GM23338 (cell line): ENCODE results near the gene MAP4K4. TPM values are rescaled to one million over a fixed set of nuclear protein-coding genes. Genes with fewer than 3 reads are reported as not detected.
A peak's percentile ranks its signal among the peaks of the same experiment; 100 is the strongest.

Experiments
- ATAC-seq: fragments of 200-7000 bp; cut with Tn5 transposase; 3 replicates; pipeline ENCODE4 v1.9.1; 2020
- DNase-seq: peaks from one replicate; pipeline ENCODE4 v3.0.0-alpha.2; 2015; ENCODE audit warnings: low spot score
- H2AFZ ChIP-seq: fragments of 200-600 bp; sonication (generic); 2 replicates; pipeline ENCODE4 v1.8.0; 2016; ENCODE audit warnings: antibody characterized with exemption, mild to moderate bottlenecking, moderate library complexity
- H3F3A ChIP-seq: fragments of 200-600 bp; sonication (generic); replicated peaks from 2 replicates; pipeline ENCODE4 v1.8.0; 2017; ENCODE audit warnings: antibody characterized with exemption, mixed run types, low read depth
- H3K27ac ChIP-seq: fragments of 200-600 bp; sonication (generic); 2 replicates; pipeline ENCODE4 v1.6.1; 2016; ENCODE audit warnings: low read depth
- H3K27me3 ChIP-seq: fragments of 200-600 bp; sonication (generic); 2 replicates; pipeline ENCODE4 v1.8.0; 2016; ENCODE audit warnings: mild to moderate bottlenecking, mixed run types, moderate library complexity; ENCODE audit not compliant: insufficient read depth
- H3K36me3 ChIP-seq: fragments of 200-600 bp; sonication (generic); 2 replicates; pipeline ENCODE4 v1.8.0; 2016; ENCODE audit warnings: mild to moderate bottlenecking; ENCODE audit not compliant: insufficient read depth
- H3K4me1 ChIP-seq: fragments of 200-600 bp; sonication (generic); 2 replicates; pipeline ENCODE4 v1.8.0; 2016; ENCODE audit warnings: mild to moderate bottlenecking, moderate library complexity; ENCODE audit not compliant: insufficient read depth
- H3K4me2 ChIP-seq: fragments of 200-600 bp; sonication (generic); 2 replicates; pipeline ENCODE4 v1.7.1; 2017; ENCODE audit warnings: mixed run types
- H3K4me3 ChIP-seq: fragments of 200-600 bp; sonication (generic); 2 replicates; pipeline ENCODE4 v1.6.1; 2016; ENCODE audit warnings: mixed run types
- H3K79me2 ChIP-seq: fragments of 200-600 bp; sonication (generic); replicated peaks from 2 replicates; pipeline ENCODE4 v1.8.0; 2017; ENCODE audit warnings: mild to moderate bottlenecking; ENCODE audit not compliant: insufficient read depth
- H3K9me2 ChIP-seq: fragments of 200-600 bp; sonication (generic); 2 replicates; pipeline ENCODE4 v1.8.0; 2017; ENCODE audit not compliant: insufficient read depth
- H4K20me1 ChIP-seq: fragments of 200-600 bp; sonication (generic); replicated peaks from 2 replicates; pipeline ENCODE4 v1.8.0; 2017; ENCODE audit warnings: mild to moderate bottlenecking; ENCODE audit not compliant: insufficient read depth
- H3K27ac Mint-ChIP-seq: 2 replicates; pipeline ENCODE4 v1.8.0; 2020; ENCODE audit warnings: inconsistent platforms, mild to moderate bottlenecking, moderate library complexity, mixed read lengths
- H3K27me3 Mint-ChIP-seq: 3 replicates; pipeline ENCODE4 v1.8.0; 2022; ENCODE audit warnings: low read depth, mild to moderate bottlenecking, moderate library complexity, mixed read lengths, inconsistent platforms; ENCODE audit not compliant: insufficient read depth, poor library complexity
- H3K36me3 Mint-ChIP-seq: 3 replicates; pipeline ENCODE4 v1.8.0; 2021; ENCODE audit warnings: low read depth, mild to moderate bottlenecking, inconsistent platforms, moderate library complexity, mixed read lengths
- H3K4me1 Mint-ChIP-seq: 3 replicates; pipeline ENCODE4 v1.8.0; 2020; ENCODE audit warnings: mild to moderate bottlenecking, inconsistent platforms, mixed read lengths
- H3K4me3 Mint-ChIP-seq: 3 replicates; pipeline ENCODE4 v1.8.0; 2021; ENCODE audit warnings: moderate library complexity, mild to moderate bottlenecking, inconsistent platforms, mixed read lengths
- H3K9me3 Mint-ChIP-seq: 3 replicates; pipeline ENCODE4 v1.8.0; 2020; ENCODE audit warnings: moderate library complexity, mild to moderate bottlenecking, inconsistent platforms, mixed read lengths
- CREB1 ChIP-seq: fragments of 250-450 bp; sonication (Bioruptor Pico); IDR thresholded peaks from 2 replicates; pipeline ENCODE4 v1.5.0; 2020; ENCODE audit warnings: low read depth, mild to moderate bottlenecking, moderate library complexity
- CTCF ChIP-seq, 2 experiments: fragments of 200-600 bp in 1 of 2; sonication (generic) in 1 of 2; conservative IDR thresholded peaks; 2 replicates each; pipeline versions ENCODE4 v1.5.1 to v1.6.1; 2016 to 2017; ENCODE audit warnings: antibody characterized with exemption in 2 of 2, low read depth in 2 of 2, mild to moderate bottlenecking in 2 of 2, moderate library complexity in 1 of 2
- ETS1 ChIP-seq: IDR thresholded peaks from 2 replicates; pipeline ENCODE4 v1.6.1; 2016; ENCODE audit warnings: antibody characterized with exemption
- EZH2 ChIP-seq: fragments of 200-600 bp; sonication (generic); IDR thresholded peaks from one replicate; pipeline ENCODE4 v1.8.0; 2017; ENCODE audit warnings: antibody characterized with exemption, mild to moderate bottlenecking, low read depth; ENCODE audit not compliant: unreplicated experiment
- JUNB ChIP-seq: IDR thresholded peaks from one replicate; pipeline ENCODE4 v1.6.1; 2016; ENCODE audit warnings: antibody characterized with exemption; ENCODE audit not compliant: unreplicated experiment
- NANOG ChIP-seq: IDR thresholded peaks from 2 replicates; pipeline ENCODE4 v1.6.1; 2016; ENCODE audit warnings: antibody characterized with exemption, borderline replicate concordance
- POLR2AphosphoS5 ChIP-seq: IDR thresholded peaks from 2 replicates; pipeline ENCODE4 v1.6.1; 2016; ENCODE audit warnings: antibody characterized with exemption, low read depth
- STAT1 ChIP-seq: IDR thresholded peaks from one replicate; pipeline ENCODE4 v1.6.1; 2016; ENCODE audit warnings: antibody characterized with exemption; ENCODE audit not compliant: unreplicated experiment
- ZNF331 ChIP-seq: fragments of 250-450 bp; sonication (Bioruptor Pico); IDR thresholded peaks from 2 replicates; pipeline ENCODE4 v1.5.0; 2020; ENCODE audit warnings: low read depth, mild to moderate bottlenecking, moderate library complexity
- ZNF462 ChIP-seq: fragments of 250-450 bp; sonication (Bioruptor Pico); IDR thresholded peaks from 2 replicates; pipeline ENCODE4 v1.5.0; 2020; ENCODE audit warnings: mild to moderate bottlenecking, moderate library complexity
- polyA plus RNA-seq: library from polyadenylated mRNA; unstranded; fragments of >200 nt; fragmentation: Nextera tagmentation; extraction: Ambion mirVana; gene quantifications from 2 replicates; pipeline ENCODE4 v1.2.1, GENCODE V29; 2016
- total RNA-seq: library from RNA; depleted of rRNA; stranded (reverse); fragments of >200 nt; shearing (Covaris generic); gene quantifications from 2 replicates; pipeline ENCODE4 v1.2.3, GENCODE V29; 2014

Gene MAP4K4
- total and polyA plus RNA-seq, 2 experiments from 2014 or later = 34.6 to 99.2 TPM

- Histone ChIP-seq H3K27ac (no peak overlapping the region), H3K79me2 (no peaks in the 10 kb centered on the region), H3K36me3 (no peaks in the 10 kb centered on the region), H2AFZ (0 out of 2 replicates have a peak overlapping the region, but pooled peaks have one; percentile 47), H3K9me2 (no peaks in the 10 kb centered on the region), H3K4me3 (no peak overlapping the region), H4K20me1 (no peaks in the 10 kb centered on the region), H3K4me2 (no peak overlapping the region), H3F3A (no peaks in the 10 kb centered on the region), H3K4me1 (no peaks in the 10 kb centered on the region), H3K27me3 (no peaks in the 10 kb centered on the region)
- TF ChIP-seq ZNF331 (CRISPR knock-in tag) (no peak), POLR2AphosphoS5 (no peak), ETS1 (no peak), JUNB (no peak), EZH2 (no peak)
- H3K4me1 Mint-ChIP-seq = no peaks in the 10 kb centered on the region
- DNase-seq = no peak
- no peak overlapping the region for H3K4me3 Mint-ChIP-seq
- H3K27me3 Mint-ChIP-seq = peaks cover 4% of the 10 kb centered on the region
- H3K36me3 Mint-ChIP-seq = no peaks in the 10 kb centered on the region
- no peak overlapping the region for H3K27ac Mint-ChIP-seq
- no peak for ATAC-seq
- no peaks in the 10 kb centered on the region for H3K9me3 Mint-ChIP-seq
These were observed 9.2 kb upstream of the MAP4K4 start for GRCh38 chr2:101688261-101688660.

DNA sequence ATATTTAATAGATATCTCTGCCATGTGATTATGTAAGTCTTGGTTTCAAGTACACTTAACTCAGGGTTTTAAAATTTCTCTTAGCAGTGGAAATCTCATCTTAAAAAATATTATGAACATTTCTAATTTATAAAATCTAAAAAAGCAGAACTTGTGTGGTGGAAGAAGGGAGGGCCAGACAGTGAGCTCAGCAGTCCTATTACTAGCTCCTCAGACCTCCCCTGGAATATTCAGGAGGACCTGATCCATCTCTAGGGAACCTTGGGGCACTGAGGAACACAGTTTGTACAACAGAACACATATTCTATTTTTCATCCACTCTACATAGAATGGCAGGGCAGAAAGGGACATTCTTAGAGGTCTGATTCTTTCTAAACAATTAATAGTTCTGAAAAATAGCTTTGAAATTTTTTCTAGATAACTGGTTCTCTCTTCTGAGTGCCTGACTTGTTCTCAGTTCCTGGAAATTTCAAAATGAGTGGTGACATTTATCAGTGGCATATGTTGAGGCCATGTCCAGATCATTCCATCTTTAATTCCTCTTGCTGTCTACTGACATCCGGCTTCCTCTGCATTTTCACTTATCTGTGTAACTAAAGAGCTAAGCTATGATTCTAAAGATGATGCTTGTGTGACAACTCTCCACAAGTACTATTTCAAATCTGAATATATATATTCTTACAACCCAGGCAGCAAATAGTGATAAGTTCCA, 8.2 kb upstream of the MAP4K4 start:
- Mint-ChIP-seq H3K27me3 (peaks cover 6% of the 10 kb centered on the region), H3K4me1 (0 out of 3 replicates have a peak, but pooled peaks cover 2% of the 10 kb centered on the region), H3K4me3 (no peak overlapping the region), H3K36me3 (no peaks in the 10 kb centered on the region), H3K27ac (no peak overlapping the region), H3K9me3 (no peaks in the 10 kb centered on the region)
- Histone ChIP-seq H3K9me2 (no peaks in the 10 kb centered on the region), H3K36me3 (no peaks in the 10 kb centered on the region), H4K20me1 (no peaks in the 10 kb centered on the region), H3K4me1 (no peaks in the 10 kb centered on the region), H3K27me3 (no peaks in the 10 kb centered on the region), H3K79me2 (no peaks in the 10 kb centered on the region), H3K4me2 (no peak overlapping the region), H3F3A (no peaks in the 10 kb centered on the region), H2AFZ (no peak overlapping the region), H3K27ac (no peak overlapping the region), H3K4me3 (no peak overlapping the region)
- ATAC-seq (no peak), DNase-seq (no peak)
- TF ChIP-seq ZNF331 (CRISPR knock-in tag) = no peak
- no peak for TF ChIP-seq NANOG
- no peak for TF ChIP-seq CREB1 (CRISPR knock-in tag)
- TF ChIP-seq ZNF462 (CRISPR knock-in tag) = no peak
- TF ChIP-seq CTCF (conservative IDR thresholded peaks at IDR 0.05; ENCODE audit: low read depth in 2 of 2) = no peak
- TF ChIP-seq POLR2AphosphoS5 = no peak
- no peak for TF ChIP-seq ETS1
- TF ChIP-seq JUNB = no peak
- TF ChIP-seq STAT1 = no peak
